Nephron progenitor cell (in vitro differentiated cells): ENCODE measurements around the gene FAT4.

ENCODE experiments used
- DNase-seq: peaks from one replicate; pipeline ENCODE4 v3.0.0; 2021
- H3K27ac Mint-ChIP-seq: 2 replicates; pipeline ENCODE4 v1.8.0; 2021; ENCODE audit warnings: mild to moderate bottlenecking, moderate library complexity, mixed read lengths
- H3K27me3 Mint-ChIP-seq: 2 replicates; pipeline ENCODE4 v1.8.0; 2021; ENCODE audit warnings: mild to moderate bottlenecking, low read depth, mixed read lengths; ENCODE audit not compliant: poor library complexity
- H3K36me3 Mint-ChIP-seq: 2 replicates; pipeline ENCODE4 v1.8.0; 2021; ENCODE audit warnings: low read depth, mixed read lengths
- H3K4me1 Mint-ChIP-seq: 2 replicates; pipeline ENCODE4 v1.8.0; 2021; ENCODE audit warnings: mixed read lengths
- H3K4me3 Mint-ChIP-seq: 2 replicates; pipeline ENCODE4 v1.8.0; 2021; ENCODE audit warnings: mild to moderate bottlenecking, moderate library complexity, mixed read lengths
- H3K9me3 Mint-ChIP-seq: 2 replicates; pipeline ENCODE4 v1.8.0; 2021; ENCODE audit warnings: mild to moderate bottlenecking, moderate library complexity, mixed read lengths
- CTCF ChIP-seq: fragments of 200-600 bp; sonication (generic); IDR thresholded peaks from 2 replicates; pipeline ENCODE4 v1.5.0; 2021; ENCODE audit warnings: antibody characterized with exemption

Gene FAT4

DNA sequence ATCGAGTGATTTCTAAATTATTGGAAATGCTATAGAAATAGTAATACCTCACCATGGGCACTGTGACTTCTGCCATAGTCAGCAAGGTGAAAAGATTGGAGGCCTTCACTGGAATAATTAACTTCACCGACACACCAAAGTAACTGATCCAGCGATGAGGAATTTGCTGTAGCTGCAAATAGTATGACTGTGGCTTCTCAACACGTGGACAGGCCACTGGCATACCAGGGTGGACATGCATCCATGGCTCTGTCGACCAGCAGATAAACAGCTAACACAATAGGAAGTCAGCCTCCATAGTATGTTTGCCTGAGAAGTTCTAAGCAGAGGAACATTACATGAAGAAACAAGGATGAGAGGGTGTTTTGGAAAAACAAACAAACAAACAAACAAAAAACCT lies 10.9 kb upstream of the FAT4 start:
- TF ChIP-seq CTCF, result no peak
- Mint-ChIP-seq H3K36me3 (no peaks in the 10 kb centered on the region), H3K4me1 (no peaks in the 10 kb centered on the region), H3K4me3 (no peak overlapping the region), H3K27me3 (peaks cover 4% of the 10 kb centered on the region), H3K9me3 (no peaks in the 10 kb centered on the region), H3K27ac (no peak overlapping the region)
- no peak for DNase-seq

- no peak overlapping the region for H3K27ac Mint-ChIP-seq
Observed at GRCh38 chr4:125306112-125306511, 8.6 kb upstream of the FAT4 start.

DNA sequence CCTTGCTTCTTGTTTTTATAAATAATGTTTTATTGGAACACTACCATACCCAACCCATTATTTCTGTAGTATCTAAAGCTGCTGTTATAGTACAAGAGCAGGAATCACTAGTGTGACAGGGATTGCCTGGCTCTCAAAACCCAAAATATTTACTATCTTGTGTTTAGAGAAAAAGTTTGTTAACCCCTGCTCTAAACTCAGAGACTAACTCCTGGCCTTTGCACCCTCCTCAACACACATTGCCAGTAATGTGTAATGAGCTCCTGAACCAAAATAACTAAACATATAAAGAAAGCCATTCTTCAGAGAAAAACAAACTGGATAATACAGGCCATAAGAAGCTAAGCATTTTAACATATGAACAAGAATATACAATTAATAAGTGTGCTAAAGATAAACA lies 8.2 kb upstream of the FAT4 start:
- H3K4me3 Mint-ChIP-seq, result no peak overlapping the region
- no peak overlapping the region for H3K27ac Mint-ChIP-seq
- H3K4me1 Mint-ChIP-seq, result no peaks in the 10 kb centered on the region
- H3K27me3 Mint-ChIP-seq, result peaks cover 4% of the 10 kb centered on the region
- H3K36me3 Mint-ChIP-seq, result peaks cover 5% of the 10 kb centered on the region
- TF ChIP-seq CTCF, result no peak
- H3K9me3 Mint-ChIP-seq, result peaks cover 10% of the 10 kb centered on the region
- DNase-seq, result no peak

More at GRCh38 chr4:125306112-125306511, 8.6 kb upstream of the FAT4 start:
- H3K9me3 Mint-ChIP-seq, result peaks cover 10% of the 10 kb centered on the region
- peaks cover 4% of the 10 kb centered on the region for H3K27me3 Mint-ChIP-seq
- no peak overlapping the region for H3K4me3 Mint-ChIP-seq
- peaks cover 5% of the 10 kb centered on the region for H3K36me3 Mint-ChIP-seq
- no peaks in the 10 kb centered on the region for H3K4me1 Mint-ChIP-seq
- no peak for DNase-seq
- no peak for TF ChIP-seq CTCF

GRCh38 chr4:125311503-125311902 lies 3.3 kb upstream of the FAT4 start:
- H3K4me3 Mint-ChIP-seq, result no peak overlapping the region
- H3K36me3 Mint-ChIP-seq, result peaks cover 5% of the 10 kb centered on the region
- H3K9me3 Mint-ChIP-seq, result peaks cover 10% of the 10 kb centered on the region
- no peak for TF ChIP-seq CTCF
- H3K4me1 Mint-ChIP-seq, result peaks cover 23% of the 10 kb centered on the region
- no peak for DNase-seq
- H3K27me3 Mint-ChIP-seq, result peaks cover 10% of the 10 kb centered on the region
- no peak overlapping the region for H3K27ac Mint-ChIP-seq

- H3K27me3 Mint-ChIP-seq, result peaks cover 23% of the 10 kb centered on the region
- no peak overlapping the region for H3K27ac Mint-ChIP-seq
- peak; percentile 44 for DNase-seq
- peak overlapping the region; percentile 97 for H3K4me3 Mint-ChIP-seq
- peak; percentile 82 for TF ChIP-seq CTCF
- peaks cover 40% of the 10 kb centered on the region for H3K4me1 Mint-ChIP-seq
- peaks cover 10% of the 10 kb centered on the region for H3K9me3 Mint-ChIP-seq
- H3K36me3 Mint-ChIP-seq, result peaks cover 5% of the 10 kb centered on the region
Observed at GRCh38 chr4:125313497-125313896, 1.3 kb upstream of the FAT4 start.

DNA sequence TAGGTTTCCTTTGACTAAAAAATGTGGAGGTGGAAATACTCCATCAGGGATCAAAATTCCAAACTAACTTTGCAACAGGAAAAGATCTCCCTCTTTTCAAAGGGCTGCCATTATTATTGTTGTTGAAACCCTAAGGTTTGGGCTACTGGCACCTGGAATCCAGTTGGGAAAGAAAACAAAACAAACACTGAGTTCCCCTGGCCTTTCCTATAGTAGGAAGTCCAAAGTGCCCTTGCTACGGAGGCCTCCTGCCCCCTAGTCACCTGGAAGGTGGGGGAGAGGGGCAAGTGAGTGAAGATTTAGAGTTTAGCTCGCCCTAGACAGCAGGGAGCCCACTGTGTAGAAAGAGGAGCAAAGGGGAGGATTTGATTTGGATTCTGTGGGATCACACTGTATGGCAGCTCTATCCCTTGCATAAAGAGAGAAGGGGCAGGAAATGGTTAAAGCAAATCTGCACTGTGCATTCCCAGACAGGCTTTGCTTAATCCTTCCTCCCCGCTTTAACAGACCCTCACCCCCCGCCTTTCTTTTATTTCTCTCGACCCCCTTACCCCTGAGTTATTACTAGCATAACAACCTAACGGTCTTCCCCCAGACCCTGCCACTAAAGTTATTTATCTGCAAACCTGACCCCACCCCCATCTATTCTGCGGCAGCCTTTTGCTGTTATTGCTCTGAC lies 627 bp upstream of the FAT4 start:
- H3K27ac Mint-ChIP-seq, result peak overlapping the region; percentile 61
- peak overlapping the region; percentile 97 for H3K4me3 Mint-ChIP-seq
- no peak for TF ChIP-seq CTCF
- H3K36me3 Mint-ChIP-seq, result peaks cover 5% of the 10 kb centered on the region
- H3K4me1 Mint-ChIP-seq, result peaks cover 41% of the 10 kb centered on the region
- H3K27me3 Mint-ChIP-seq, result peaks cover 26% of the 10 kb centered on the region
- DNase-seq, result peak; percentile 7
- H3K9me3 Mint-ChIP-seq, result peaks cover 10% of the 10 kb centered on the region
